GM19395 (cell line): Measurements from ENCODE around the gene TMEM151A.
"Not testable (repeated sequence)": the region's sequence is repeated elsewhere in the genome, so short reads cannot be mapped to it uniquely, and the experiment has no call there.

Experiments used
- ATAC-seq: cut with Tn5 transposase; IDR thresholded peaks from one replicate; pipeline ENCODE4 v1.9.1; 2021; ENCODE audit warnings: mild to moderate bottlenecking, moderate library complexity; ENCODE audit not compliant: unreplicated experiment

TMEM151A gene

DNA sequence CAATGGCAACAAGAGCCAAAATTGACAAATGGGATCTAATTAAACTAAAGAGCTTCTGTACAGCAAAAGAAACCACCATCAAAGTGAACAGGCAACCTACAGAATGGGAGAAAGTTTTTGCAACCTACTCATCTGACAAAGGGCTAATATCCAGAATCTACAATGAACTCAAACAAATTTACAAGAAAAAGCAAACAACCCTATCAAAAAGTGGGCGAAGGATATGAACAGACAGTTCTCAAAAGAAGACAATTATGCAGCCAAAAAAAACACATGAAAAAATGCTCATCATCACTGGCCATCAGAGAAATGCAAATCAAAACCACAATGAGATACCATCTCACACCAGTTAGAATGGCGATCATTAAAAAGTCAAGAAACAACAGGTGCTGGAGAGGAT, 28.6 kb downstream of the TMEM151A start:
- ATAC-seq, result not testable (repeated sequence)

DNA sequence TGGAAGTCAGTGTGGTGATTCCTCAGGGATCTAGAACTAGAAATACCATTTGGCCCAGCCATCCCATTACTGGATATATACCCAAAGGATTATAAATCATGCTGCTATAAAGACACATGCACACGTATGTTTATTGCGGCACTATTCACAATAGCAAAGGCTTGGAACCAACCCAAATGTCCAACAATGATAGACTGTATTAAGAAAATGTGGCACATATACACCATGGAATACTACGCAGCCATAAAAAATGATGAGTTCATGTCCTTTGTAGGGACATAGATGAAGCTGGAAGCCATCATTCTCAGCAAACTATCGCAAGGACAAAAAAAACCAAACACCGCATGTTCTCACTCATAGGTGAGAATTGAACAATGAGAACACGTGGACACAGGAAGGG, 29.1 kb downstream of the TMEM151A start:
- ATAC-seq, result not testable (repeated sequence)

DNA sequence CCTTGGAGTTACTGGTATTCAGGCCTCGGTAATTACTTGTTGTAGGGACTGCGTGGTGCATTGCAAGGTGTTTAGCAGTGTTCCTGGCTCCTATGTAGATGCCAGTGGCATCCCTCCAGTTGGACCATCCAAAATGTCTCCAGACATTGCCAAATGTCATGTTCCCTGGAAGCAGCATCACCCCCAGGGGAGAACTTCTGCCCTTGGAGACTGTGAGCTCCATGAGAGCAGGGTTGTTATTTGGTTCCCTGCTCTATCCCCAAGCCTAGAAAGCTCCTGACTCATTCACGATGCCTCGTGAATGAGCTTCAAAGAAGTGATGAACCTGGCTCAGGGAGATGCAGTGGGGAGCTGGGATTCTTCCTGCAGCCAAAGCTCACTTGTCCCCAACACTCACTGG, 29.9 kb downstream of the TMEM151A start:
- no peak for ATAC-seq

DNA sequence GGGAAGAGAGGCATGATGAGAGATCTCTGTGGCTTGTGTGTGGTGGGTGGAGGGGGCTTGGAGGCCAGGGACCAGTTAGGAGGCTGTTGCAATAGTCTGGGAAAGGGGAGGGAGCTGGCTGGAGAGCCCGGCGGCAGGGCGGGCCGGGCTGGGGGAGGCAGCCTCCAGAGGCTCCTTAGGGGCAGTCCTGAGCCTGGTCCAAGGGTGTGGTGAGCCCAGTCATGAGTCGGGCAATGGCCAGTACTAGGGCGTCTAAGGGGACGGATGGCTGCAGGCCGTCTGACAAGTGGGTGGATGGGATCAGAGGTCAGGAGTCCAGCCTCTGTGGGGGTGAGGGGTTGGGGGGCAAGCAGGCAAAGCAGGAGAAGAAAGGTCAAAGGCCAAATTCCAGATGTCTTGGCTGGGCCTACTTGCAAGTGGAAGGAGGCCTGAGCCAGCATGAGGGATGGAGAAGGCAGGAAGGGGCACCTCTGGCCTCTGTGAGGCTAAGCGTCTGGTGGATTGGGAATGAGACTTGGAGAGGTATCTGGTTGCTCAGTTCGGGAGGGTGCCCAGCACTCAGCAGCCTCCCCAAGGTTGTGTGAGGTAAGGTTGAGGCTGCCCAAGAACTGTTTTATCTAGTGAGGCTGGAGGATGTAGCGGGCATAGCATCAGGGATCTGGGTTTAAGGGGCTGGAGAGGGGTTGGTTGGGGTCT, 31.2 kb downstream of the TMEM151A start:
- no peak for ATAC-seq

DNA sequence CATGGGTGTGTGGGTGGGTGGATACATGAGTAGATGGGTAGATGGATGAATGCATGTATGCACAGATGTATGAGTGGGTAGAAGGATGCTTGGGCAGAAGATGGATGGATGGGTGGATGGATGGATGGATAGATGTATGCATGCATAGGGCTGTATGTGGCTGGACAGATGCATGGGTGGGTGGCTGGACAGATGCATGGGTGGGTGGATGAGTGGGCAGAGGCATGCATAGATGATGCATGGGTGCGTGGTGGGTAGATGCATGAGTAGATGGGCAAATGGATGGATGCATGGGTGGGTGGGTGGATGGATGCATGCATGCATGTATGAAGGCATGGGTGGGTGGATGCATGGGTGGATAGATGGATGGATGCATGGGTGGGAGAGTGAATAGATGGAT, 32.0 kb downstream of the TMEM151A start:
- ATAC-seq, result no peak

DNA sequence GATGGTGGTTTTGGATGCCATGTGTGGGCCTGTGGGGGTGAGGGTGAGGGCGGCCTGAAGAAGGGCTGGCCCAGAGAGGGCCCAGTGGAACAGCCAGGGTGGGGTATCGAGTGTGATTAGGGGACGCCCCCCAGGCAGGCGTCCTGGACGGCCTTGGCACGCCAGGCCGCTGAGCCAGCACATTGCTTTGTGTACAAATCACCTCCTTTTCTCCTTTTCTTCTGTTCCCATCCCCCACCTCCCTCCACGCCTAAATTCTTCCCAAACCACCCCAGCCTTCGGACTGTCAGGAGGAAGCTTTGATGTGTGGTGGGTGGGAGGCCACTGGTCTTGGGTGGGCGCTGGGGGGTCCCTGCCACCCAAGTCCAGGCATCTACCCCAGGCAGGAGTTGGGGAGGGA, 33.0 kb downstream of the TMEM151A start:
- ATAC-seq, result no peak

DNA sequence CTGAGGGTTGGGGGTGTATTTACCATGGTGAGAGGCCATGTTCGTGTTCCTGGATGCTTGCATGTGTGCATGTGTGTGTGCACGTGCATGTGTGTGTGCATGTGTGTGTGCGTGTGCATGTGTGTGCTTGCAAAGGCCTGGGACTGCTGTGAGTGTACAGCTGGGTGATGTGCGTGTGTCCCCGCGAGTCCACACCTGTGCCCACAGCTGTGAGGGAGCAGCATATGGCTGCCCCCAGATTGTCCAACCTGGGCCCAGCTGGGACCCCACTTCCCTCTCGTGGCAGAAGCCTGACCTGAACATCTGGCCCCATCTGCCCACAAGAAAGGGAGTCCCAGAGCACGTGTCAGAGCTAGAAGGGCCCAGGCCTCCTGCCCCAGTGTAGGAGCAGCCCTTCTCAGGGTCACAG, 33.6 kb downstream of the TMEM151A start:
- no peak for ATAC-seq

DNA sequence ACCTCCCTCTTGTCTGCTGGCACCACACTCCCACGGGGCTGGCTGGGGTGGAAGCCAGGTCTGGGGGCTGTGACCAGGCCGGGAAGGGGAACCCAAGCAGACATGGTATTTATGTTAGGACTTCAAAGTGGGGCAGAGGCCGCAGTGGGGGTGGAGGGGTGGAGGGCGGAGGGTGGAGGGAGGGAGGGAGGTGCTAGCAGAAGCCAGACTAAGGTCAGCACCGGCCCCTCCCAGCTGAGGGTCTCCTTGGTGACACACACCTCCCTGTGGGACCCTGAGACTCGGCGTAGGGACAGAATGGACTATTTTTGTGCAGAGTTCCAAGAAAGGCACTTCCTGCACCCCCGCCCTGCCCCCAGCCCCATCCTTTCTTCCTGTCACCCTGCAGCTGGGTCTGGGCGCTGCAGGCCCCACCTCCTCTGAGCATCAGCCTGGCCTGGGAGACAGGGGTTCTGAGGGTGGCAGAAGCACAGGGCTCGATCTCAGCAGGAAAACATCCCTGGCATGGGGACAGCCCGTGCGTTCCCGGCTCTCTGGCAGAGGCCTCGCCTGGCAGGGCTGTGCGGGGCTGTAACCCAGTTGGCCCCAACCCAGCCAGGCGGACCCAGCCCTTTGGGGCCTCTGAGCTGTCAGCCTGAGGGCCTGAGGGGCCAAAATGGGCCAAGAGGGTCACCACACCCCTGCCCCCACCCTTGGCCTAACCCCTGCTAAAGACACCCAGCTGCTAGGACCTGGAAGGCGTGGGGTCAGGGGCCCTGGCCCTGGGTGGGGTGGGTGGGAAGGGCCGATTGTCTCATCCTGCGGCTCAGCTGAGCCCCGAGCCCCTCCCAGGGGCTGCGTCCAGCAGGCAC, 34.8 kb downstream of the TMEM151A start:
- no peak for ATAC-seq

DNA sequence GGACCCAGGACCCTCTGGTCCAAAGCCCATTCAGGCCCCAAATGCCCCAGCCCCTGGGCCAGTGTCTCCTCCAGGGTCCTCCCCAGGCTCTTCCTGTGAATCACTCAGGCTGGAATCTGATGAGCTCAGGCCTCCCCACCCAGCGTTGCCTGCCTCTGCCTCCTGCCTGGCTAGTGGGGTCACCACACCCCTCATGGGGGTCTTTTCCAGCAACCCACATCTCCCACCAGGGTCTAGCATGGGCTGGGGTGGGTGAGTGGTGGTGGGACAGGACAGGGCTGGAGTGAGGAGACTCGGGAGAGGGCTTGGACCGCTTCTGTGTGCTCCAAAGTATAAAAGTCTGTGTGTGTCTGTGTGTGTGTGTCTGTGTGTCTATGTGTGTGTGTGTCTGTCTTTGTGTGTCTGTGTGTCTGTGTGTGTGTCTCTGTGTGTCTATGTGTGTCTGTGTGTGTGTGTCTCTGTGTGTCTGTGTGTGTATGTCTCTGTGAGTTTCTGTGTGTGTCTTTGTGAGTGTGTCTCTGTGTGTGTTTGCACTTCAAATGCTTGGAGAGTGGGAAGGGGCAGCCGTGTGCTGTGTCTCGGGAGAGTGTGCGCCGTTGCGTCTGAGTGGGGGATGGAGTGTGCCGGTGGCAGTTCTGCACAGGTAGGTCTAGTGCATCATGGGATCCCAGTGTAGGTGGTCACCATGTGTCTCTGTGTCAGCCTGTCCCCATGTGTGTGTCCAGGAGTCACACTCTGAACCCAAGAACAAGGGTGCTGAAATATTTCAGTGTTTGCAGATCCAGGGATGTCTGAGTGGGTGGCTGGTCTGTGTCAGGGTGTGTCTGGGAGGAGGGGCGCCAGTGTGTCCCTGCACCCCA, 35.7 kb downstream of the TMEM151A start:
- ATAC-seq, result no peak

DNA sequence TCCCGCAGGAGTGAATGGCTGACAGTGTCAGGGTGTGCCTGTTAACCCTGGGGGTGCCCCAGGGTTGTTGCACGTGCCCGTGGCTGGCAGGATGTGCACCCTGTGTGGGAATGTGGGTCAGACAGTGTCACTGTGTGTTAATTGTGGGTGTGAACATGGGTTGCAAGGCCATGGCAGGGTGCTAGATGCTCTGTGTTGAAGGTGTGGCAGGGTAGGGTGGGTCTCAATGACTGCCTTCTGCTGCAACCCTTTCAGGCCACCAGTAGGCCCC, 36.3 kb downstream of the TMEM151A start:
- ATAC-seq, result no peak

DNA sequence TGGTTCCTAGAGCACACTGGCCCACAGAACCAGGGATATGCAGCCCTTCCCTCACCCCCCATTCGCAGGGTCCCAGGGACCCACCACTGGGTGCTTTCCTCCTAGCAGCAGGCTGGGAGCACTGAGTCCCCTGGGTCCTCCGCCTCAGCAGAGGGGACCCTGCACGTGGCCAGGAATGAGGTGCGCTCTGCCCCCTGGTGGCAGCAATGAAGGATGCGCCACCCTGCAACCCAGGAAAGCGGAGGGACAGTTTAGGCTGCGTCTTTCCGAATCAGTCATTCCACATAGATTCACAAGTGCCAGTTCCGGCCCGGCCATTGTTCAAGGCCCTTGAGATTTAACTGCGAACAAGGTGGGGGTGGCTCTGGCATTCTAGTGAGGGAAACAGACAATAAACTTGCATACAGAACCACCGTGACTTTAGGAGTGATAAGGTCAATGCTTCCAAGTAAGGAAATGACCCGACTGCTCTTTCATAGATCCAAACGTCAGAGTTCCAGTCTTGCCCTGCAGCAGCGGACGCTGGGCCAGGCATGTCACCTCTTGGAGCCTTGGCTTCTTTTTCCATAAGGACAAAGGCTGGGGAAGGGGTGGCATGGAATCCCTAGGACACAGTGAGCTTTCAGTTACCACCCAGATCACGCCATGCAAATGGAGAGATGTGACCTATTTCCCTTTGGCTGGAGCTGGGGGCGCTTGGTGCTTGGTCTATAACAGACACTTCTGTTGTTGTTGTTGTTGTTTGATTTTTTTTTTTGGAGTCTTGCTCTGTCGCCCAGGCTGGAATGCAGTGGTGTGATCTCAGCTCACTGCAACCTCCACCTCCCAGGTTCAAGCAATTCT, 36.8 kb downstream of the TMEM151A start:
- no peak for ATAC-seq

DNA sequence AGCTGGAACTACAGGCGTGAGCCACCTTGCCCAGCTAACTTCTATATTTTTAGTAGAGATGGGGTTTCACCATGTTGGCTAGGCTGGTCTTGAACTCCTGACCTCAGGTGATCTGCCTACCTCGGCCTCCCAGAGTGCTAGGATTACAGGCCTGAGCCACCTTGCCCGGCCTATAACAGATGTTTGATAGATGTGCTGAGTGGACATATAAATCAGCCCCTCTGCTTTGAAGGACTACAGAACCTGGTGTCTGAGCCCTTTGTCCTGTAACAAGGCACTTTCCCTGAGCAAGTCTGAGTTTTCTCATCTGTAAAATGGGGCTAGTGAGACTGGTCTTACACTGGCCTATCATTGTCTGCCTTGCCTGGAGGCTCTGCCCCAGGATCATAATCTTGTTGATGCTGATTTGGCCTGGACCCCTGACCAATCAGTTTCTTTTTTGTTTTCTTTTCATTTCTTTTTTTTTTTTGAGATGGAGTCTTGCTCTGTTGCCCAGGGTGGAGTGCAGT, 37.5 kb downstream of the TMEM151A start:
- no peak for ATAC-seq

DNA sequence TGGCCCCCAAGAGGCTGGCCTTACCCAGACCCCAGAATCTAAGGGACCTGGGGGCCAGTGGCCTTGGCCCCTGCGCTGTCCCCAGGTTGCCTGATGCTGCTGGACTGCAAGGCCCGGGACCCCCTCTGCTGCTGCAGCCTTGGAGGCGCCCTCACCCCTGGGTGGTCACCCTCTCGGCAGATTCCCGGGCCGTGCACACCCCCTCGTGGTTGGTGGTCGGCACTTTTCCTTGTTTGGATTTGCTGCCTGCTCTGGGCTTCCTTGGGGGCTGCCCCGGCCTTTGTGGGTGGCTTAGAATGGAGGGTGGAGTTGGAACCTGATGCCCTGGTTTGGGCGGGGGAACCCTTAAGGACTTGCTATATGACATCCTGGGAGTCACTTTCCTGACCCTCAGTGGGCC, 39.2 kb downstream of the TMEM151A start:
- no peak for ATAC-seq

DNA sequence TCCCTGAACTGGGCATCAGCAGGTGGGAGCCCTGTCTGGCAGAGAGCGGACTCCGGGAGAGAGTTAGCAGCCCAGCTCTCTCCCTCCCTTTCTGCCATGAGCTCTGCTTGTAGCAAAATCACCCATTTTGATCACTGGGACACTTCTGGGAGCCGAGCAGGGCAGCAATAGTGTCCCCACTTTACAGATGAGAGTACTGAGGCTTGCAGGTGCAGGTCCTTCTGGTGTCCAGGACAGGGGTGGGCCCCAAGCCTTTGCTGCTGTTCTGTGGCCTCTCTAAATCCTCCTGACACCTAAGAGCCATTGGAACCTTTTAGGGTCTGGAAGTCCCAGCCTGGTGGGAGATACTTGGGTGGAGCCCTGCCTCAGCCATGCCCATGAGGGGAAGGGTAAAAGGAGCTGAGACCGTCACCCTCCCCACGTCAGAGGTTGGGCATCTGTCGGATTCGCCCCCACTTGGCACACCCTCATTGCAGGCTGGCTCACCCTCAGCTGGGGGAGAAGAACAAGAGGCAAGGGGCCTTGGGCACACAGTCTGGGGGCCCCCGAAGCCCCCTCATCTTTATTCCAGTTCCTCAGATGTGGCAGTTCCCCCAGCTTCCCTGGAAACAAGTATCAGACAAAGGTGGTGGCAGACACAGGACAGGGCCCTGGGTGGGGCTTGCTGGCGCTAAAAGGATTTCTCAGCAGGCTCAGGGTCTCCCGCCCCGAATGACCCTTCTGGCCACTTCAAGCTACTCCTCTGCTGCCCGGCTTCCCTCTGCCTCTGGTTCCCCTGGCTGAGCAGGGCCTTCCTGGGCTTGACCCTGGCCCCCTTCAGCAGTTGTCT, 40.1 kb downstream of the TMEM151A start:
- no peak for ATAC-seq

DNA sequence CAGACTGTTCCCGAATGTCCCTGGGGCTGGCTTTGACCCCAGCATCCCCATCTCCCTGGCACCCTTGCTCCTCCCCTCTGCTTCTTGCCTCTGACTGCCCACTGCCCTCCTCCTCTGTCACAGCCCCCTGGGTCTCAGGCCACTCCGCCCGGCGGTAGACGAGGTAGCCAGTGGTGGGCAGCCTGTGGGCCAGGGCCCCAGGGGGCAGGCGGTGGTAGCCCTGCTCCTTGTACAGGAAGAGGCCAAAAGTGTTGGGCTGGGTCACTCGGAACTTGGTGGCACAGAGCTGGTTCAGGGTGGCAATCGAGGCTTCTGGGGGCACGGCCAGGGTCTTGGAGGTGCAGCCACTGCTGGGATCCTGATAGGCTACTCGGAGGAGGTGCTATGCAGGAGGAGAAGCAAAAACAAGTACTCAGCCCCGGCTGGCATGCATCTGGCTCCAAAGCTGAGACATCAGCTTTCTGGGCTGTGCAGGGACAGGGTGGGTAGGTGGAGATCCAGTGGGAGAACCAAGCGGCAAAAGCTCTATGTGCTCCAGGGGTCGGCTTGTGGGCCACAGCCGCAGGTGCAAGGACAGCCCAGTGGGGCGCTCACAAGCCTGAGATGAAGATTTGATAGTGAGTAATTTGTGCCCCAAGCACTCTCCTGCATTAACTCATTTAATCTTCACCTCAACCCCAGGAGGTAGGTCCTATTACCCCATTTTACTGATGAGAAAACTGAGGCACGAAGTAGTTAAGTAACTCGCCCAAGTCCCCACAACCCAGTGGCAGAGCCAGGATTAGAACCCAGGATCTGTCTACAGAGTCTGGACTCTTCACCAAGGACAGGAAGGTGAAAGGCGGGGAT, 40.9 kb downstream of the TMEM151A start:
- ATAC-seq, result no peak

DNA sequence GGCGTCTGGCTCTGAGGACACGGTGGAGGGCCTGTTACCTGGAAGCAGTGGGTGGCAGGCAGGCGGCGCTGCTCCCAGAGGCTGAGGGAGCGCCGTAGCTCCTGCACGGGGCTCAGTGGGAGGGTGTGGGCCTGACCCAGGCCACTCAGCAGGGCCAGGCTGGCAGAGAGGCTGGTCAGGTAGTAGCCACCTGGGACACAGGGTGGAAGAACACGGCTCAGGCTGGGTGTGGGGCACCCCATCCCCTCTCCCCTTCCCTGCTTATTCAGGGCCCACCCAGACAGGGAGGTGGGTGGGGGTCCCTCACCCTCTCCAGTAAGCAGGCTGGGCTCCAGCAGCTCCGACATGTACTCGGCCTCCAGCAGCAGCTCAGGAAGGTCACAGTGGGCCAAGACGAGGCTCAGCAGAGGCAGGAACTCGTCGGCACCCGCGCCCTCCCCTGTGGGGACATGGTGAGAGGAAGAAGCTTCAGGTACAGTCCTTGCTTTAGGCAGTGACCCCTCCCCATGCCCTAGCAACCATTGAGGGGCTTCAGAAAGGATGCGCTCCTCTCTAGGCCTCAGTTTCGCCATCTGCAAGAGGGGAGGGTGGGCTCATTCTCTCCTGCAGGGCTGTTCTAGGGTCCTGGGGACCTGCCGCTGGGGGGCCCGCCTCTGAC, 41.7 kb downstream of the TMEM151A start:
- no peak for ATAC-seq

DNA sequence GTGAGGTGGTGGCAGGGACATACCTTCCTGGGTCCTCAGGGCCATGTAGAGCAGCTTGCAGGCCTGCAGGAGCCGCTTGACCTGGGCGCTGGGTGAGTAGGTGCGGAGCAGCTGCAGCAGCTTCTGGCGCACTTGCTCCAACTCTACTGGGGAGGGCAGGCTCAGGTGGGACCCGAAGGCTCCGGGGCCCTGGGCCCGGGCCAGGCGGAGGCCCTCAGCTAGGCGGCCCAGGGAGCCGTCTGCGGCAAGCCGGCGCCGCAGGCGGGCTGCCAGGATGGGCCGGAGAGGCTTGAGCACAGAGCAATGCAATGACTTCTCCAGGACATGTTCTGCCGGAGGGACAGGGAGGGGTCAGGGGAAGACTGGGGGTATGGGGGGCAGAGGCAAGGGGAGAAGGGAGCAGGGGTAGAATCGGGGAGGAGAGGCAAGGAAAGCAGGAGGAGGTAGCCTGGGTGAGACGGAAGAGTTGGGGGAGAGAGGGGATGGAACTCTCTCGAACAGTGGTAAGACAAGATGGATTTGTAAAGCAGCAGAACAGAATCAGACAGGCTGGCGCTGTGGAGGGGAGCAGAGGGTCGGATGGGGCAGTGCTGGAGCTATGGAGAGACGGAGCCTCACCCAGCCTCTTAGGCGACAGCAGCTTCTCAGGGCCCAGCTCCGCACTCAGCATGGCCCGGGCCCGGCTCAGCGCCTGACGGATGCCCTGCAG, 42.4 kb downstream of the TMEM151A start:
- no peak for ATAC-seq
